ENCODE results near the gene KRTAP10-6. TPM values are rescaled to one million over a fixed set of nuclear protein-coding genes. Genes with fewer than 3 reads are reported as not detected.
"Not testable (repeated sequence)": the region's sequence is repeated elsewhere in the genome, so short reads cannot be mapped to it uniquely, and the experiment has no call there.

Gene KRTAP10-6
- total RNA-seq, 1 donor from 2014 or later, result not detected

- DNase-seq (ENCODE audit: low spot score), result no peak
- no peak for ATAC-seq
These were observed 27.3 kb downstream of the KRTAP10-6 start for GRCh38 chr21:44564886-44565598.

GRCh38 chr21:44564099-44564498 lies 28.2 kb downstream of the KRTAP10-6 start:
- DNase-seq (ENCODE audit: low spot score) (no peak), ATAC-seq (no peak)

GRCh38 chr21:44558695-44559094 lies 33.6 kb downstream of the KRTAP10-6 start, which contains the start of gene KRTAP10-3:
KRTAP10-3 (minus strand) TSS chr21:44558795; CDS start chr21:44558715, 80 bp downstream.
- DNase-seq (ENCODE audit: low spot score) (no peak), ATAC-seq (no peak)

GRCh38 chr21:44558329-44558675 lies 34.0 kb downstream of the KRTAP10-6 start:
- ATAC-seq; DNase-seq (ENCODE audit: low spot score): not testable (repeated sequence)

- ATAC-seq, result peak; percentile 49
These were observed 34.6 kb downstream of the KRTAP10-6 start for GRCh38 chr21:44557491-44558328.

GRCh38 chr21:44556879-44557278 lies 35.4 kb downstream of the KRTAP10-6 start:
- ATAC-seq, result no peak
- no peak for DNase-seq (ENCODE audit: low spot score)

More at GRCh38 chr21:44557491-44558328, 34.6 kb downstream of the KRTAP10-6 start:
- no peak for DNase-seq (ENCODE audit: low spot score)

GRCh38 chr21:44555200-44555875 lies 37.0 kb downstream of the KRTAP10-6 start:
- ATAC-seq, result no peak
- DNase-seq (ENCODE audit: low spot score), result no peak

- ATAC-seq (no peak), DNase-seq (ENCODE audit: low spot score) (no peak)
These were observed 39.6 kb downstream of the KRTAP10-6 start for GRCh38 chr21:44552681-44553080.

- ATAC-seq (no peak), DNase-seq (ENCODE audit: low spot score) (peak; percentile 31)
These were observed 40.2 kb downstream of the KRTAP10-6 start for GRCh38 chr21:44552136-44552535.

- DNase-seq (ENCODE audit: low spot score) (peak; percentile 33), ATAC-seq (no peak)
These were observed 40.9 kb downstream of the KRTAP10-6 start, which contains the start of gene KRTAP10-2 for GRCh38 chr21:44551340-44551961. KRTAP10-2 (minus strand) TSS chr21:44551505; CDS start chr21:44551458, 47 bp downstream.

- peak; percentile 33 for DNase-seq (ENCODE audit: low spot score)
- no peak for ATAC-seq
These were observed 41.5 kb downstream of the KRTAP10-6 start for GRCh38 chr21:44550807-44551206.

- ATAC-seq, result not testable (repeated sequence)
- peak; percentile 44 for DNase-seq (ENCODE audit: low spot score)
These were observed 42.0 kb downstream of the KRTAP10-6 start for GRCh38 chr21:44550285-44550684.

- ATAC-seq (no peak), DNase-seq (ENCODE audit: low spot score) (peak; percentile 31)
These were observed 42.6 kb downstream of the KRTAP10-6 start for GRCh38 chr21:44549525-44550211.

- DNase-seq (ENCODE audit: low spot score), result no peak
These were observed 43.4 kb downstream of the KRTAP10-6 start for GRCh38 chr21:44548922-44549321.

GRCh38 chr21:44548381-44548780 lies 43.9 kb downstream of the KRTAP10-6 start:
- DNase-seq (ENCODE audit: low spot score), result no peak
- ATAC-seq, result no peak

More at GRCh38 chr21:44548922-44549321, 43.4 kb downstream of the KRTAP10-6 start:
- no peak for ATAC-seq

GRCh38 chr21:44547656-44548331 lies 44.5 kb downstream of the KRTAP10-6 start:
- DNase-seq (ENCODE audit: low spot score) (no peak), ATAC-seq (no peak)

GRCh38 chr21:44544566-44544965 lies 47.7 kb downstream of the KRTAP10-6 start:
- no peak for DNase-seq (ENCODE audit: low spot score)
- ATAC-seq, result no peak

GRCh38 chr21:44542716-44543115 lies 49.6 kb downstream of the KRTAP10-6 start:
- ATAC-seq, result no peak
- DNase-seq (ENCODE audit: low spot score), result no peak
